Epidermal melanocyte (primary cell): ENCODE data around the gene MNAT1.
"Not testable (repeated sequence)": the region's sequence is repeated elsewhere in the genome, so short reads cannot be mapped to it uniquely, and the experiment has no call there.

Source experiments
- DNase-seq: peaks from one replicate; pipeline ENCODE4 v3.0.0; 2011; ENCODE audit warnings: low spot score; ENCODE audit not compliant: insufficient read length

Gene MNAT1

GRCh38 chr14:60878536-60878935 lies 144.0 kb downstream of the MNAT1 start:
- no peak for DNase-seq

- DNase-seq: no peak
These were observed 147.7 kb downstream of the MNAT1 start for GRCh38 chr14:60882219-60882618.

- no peak for DNase-seq
These were observed 149.6 kb downstream of the MNAT1 start for GRCh38 chr14:60884134-60884533.

- DNase-seq: not testable (repeated sequence)
These were observed 156.1 kb downstream of the MNAT1 start for GRCh38 chr14:60890636-60891035.

GRCh38 chr14:60893911-60894310 lies 159.3 kb downstream of the MNAT1 start:
- DNase-seq: no peak

- DNase-seq: no peak
These were observed 169.8 kb downstream of the MNAT1 start for GRCh38 chr14:60904381-60904780.

GRCh38 chr14:60905923-60906322 lies 171.4 kb downstream of the MNAT1 start:
- DNase-seq: no peak

GRCh38 chr14:60915781-60916180 lies 181.2 kb downstream of the MNAT1 start:
- DNase-seq: no peak

- no peak for DNase-seq
These were observed 187.5 kb downstream of the MNAT1 start for GRCh38 chr14:60922050-60922449.

- no peak for DNase-seq
These were observed 190.7 kb downstream of the MNAT1 start for GRCh38 chr14:60925286-60925685.

GRCh38 chr14:60926002-60926401 lies 191.4 kb downstream of the MNAT1 start:
- DNase-seq: no peak

GRCh38 chr14:60931218-60931617 lies 196.7 kb downstream of the MNAT1 start:
- DNase-seq: no peak

GRCh38 chr14:60933920-60934655 lies 199.5 kb downstream of the MNAT1 start:
- DNase-seq: no peak

GRCh38 chr14:60935319-60935718 lies 200.8 kb downstream of the MNAT1 start:
- no peak for DNase-seq

GRCh38 chr14:60943637-60944032 lies 209.1 kb downstream of the MNAT1 start:
- DNase-seq: no peak

GRCh38 chr14:60944204-60944603 lies 209.6 kb downstream of the MNAT1 start:
- no peak for DNase-seq

GRCh38 chr14:60945984-60946383 lies 211.4 kb downstream of the MNAT1 start:
- no peak for DNase-seq

GRCh38 chr14:60946773-60947172 lies 212.2 kb downstream of the MNAT1 start:
- no peak for DNase-seq

- no peak for DNase-seq
These were observed 217.3 kb downstream of the MNAT1 start for GRCh38 chr14:60951776-60952435.

- no peak for DNase-seq
These were observed 221.6 kb downstream of the MNAT1 start for GRCh38 chr14:60956202-60956601.

GRCh38 chr14:60956632-60957031 lies 222.1 kb downstream of the MNAT1 start:
- DNase-seq: no peak

- DNase-seq: no peak
These were observed 223.6 kb downstream of the MNAT1 start for GRCh38 chr14:60958146-60958545.

- no peak for DNase-seq
These were observed 229.2 kb downstream of the MNAT1 start for GRCh38 chr14:60963761-60964160.
